ENCODE data around the gene LCE2D.
A peak's percentile ranks its signal among the peaks of the same experiment; 100 is the strongest.
"Not testable (repeated sequence)": the region's sequence is repeated elsewhere in the genome, so short reads cannot be mapped to it uniquely, and the experiment has no call there.

The LCE2D gene, protein sequence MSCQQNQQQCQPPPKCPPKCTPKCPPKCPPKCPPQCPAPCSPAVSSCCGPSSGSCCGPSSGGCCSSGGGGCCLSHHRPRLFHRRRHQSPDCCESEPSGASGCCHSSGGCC

DNA sequence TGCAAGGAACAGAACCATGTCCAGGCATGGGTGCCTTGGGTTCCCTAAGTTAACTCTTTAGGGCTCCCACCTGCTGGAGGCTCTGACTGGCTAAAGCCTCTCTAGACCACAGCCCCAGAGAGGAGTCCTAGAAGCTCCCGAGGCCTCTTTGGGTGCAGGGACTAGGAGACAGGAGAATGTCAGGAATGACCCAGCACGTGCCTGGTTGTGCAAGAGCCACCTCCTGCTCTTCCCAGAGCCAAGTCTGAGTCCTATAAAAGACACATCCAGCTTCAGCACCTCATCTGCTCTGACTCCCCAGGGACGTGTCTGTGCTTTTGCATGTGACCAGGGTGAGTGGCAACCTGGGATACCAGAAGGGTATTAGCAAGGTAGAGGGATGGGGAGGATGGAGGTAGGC lies at the start of gene LCE2D:
Gene LCE2D, plus strand, starts transcription at position 283 of the 400 bp plus-strand sequence. CDS start 726 bp downstream, outside the sequence.
- no peak for DNase-seq (ENCODE audit: low spot score)

DNA sequence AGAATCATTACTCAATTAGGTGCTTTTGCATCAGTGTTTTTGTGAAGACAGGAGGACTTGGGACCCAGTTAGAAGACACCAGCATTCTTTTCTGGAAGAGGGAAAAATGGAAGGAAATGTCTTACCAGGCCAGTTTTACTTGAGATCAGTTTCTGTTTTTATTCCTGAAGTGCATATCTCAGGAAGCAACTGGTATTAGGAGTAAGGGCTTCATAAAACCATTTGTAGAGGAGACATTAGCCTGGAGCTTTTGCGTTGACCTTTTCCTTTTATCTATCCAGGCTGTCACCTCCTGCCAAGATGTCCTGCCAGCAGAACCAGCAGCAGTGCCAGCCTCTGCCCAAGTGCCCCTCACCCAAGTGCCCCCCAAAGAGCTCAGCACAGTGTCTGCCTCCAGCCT lies 49.7 kb upstream of the LCE2D start, which contains the start of gene LCE3B:
Gene LCE3B, plus strand, starts transcription at position 301 of the 400 bp plus-strand sequence. Its CDS starts 0 bp downstream, at position 301.
- DNase-seq (ENCODE audit: low spot score) = no peak

DNA sequence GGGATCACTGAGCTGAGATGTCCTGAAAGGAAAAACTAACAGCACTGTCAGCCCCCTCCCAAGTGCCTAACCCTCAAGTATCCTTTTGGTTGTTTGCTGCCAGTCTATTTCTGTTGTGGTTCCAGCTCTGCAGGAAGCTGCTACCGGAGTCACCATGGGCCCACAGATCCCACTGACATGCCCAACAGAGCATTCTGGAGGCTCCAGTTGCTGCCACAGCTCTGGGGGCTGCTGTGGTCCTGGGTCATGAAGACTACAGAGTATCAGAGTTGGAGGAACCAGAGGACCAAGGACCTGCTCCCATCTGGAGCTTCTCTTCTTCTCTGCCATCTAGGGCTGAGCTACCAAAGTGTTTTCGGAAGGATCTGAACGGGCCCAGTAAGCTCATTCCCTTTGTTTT lies 41.2 kb upstream of the LCE2D start:
- DNase-seq (ENCODE audit: low spot score) = no peak

DNA sequence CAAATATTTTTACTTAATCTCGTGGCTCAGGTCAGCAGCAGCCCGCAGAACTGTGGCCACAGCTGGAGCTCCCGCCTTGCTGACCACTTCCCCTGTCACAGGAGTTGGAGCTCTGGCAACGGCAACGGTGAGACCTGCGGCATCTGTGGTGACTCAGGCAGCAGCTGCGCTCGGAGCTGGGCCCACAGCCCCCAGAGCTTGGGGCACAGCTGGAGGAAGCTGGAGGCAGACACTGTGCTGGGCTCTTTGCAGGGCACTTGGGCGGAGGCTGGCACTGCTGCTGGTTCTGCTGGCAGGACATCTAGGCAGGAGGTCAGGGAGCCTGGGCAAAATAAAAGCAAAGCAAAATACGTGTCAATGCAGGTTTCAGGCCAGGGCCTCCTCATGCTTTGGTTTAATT lies 40.4 kb upstream of the LCE2D start, which contains the start of gene LCE3A:
Gene LCE3A, minus strand, starts transcription at position 301 of the 400 bp plus-strand sequence. Its CDS starts 0 bp downstream, at position 301.
- DNase-seq (ENCODE audit: low spot score) = no peak

DNA sequence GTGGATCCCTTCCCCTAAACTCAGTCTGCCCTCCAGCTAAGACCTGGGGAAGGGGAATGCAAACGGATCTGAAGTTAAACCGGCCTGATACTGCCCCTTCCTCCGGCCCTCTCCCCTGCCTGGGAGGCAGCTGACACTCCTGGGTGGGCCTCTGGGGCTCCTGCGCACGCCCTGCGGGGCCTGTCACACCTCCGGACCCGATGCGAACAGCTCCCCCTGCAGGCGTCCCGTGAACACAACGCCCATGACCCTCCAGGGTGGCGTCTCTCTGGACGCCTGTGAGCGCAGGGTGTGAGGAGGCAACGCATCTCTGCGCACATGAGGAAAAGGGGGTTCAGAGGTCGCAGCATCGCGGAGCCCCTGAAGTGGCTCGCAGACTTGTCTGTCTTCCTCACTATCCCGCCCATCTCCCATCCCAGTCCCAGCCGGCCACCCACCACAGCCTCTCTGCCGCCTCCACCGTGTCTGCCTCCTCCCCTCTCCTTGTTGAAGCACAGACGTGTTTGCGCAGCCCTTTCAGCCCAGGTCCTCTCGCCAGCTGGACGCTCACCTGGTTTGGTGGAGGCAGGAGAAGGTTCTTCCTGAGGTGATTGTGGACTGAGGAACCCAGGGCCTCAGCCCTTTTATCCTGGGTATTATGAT lies 39.9 kb upstream of the LCE2D start:
- no peak for DNase-seq (ENCODE audit: low spot score)

DNA sequence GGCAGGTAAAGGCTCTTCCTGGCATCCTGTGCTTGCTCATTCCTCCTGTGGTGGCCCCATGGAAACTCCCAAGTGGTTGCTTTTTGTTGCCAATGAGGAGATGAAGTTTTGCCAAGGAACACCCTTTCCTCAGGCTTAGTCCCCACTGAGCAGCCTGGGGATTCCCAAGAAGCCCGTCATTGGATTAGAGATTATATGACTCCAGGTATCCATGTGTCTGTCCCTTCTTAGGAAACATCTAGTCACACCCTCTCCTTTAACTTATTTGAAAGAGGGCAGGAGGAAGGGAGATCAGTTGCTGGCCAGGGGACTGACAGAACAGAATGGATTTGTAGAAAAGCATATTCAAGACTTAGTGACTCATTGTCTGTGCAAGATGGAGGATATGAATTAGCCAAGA lies 36.4 kb upstream of the LCE2D start:
- no peak for DNase-seq (ENCODE audit: low spot score)

DNA sequence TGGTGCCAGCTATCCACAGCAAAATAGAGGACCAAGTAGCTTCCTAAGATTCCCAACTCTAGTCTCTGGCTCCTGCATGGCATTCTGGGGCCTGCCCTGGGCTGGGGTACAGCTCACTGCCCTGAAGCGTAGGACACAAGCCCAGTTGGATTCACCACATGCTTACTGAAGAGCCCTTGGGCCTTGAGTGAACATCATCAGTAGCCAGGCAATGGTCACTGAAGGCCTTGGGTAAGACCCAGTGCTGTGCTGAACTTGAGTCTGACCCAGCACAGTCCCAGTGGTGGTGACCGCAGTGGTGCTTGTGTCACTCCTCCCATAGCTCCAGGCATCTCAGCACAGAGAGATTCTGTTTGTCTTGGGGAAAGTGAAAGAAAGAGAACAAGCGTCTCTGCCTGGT lies 32.6 kb upstream of the LCE2D start:
- DNase-seq (ENCODE audit: low spot score) = no peak

DNA sequence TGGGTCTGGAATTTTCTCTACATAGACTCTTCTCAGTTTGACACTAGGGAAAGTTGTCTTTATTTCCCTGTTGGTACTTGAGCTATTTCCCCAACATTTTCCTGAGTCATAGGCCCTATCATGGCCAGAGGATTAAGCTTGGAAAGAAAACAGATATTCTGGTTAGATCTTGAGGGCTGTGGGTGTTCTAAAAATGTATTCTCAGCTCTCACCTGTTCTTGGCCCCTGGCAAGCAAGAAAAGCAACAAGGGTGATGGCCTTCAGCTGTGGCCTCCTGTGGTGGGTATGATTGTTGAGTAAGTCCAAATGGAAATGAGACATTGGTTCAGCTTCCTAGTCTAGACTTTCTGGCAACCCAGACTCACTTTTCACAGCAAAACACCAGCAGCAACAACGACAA lies 22.8 kb upstream of the LCE2D start:
- DNase-seq (ENCODE audit: low spot score) = no peak

DNA sequence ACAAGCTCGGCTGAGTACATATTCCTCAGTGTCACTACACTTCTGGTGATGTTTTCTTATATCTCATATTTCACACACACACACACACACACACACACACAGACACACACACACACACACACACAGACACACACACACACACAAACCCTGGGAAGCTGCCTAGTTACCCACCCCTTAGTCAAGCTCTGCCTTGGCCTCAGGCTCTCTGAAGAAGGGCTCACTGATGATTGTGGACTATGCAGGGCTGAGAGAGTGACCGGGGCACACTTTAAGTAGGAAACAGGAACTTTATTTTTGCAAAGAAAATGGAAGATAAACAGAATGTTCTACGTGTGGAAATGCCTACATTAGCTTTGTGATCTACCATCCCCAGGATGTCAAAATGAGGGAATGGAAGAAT lies 19.2 kb upstream of the LCE2D start:
- DNase-seq (ENCODE audit: low spot score) = no peak

DNA sequence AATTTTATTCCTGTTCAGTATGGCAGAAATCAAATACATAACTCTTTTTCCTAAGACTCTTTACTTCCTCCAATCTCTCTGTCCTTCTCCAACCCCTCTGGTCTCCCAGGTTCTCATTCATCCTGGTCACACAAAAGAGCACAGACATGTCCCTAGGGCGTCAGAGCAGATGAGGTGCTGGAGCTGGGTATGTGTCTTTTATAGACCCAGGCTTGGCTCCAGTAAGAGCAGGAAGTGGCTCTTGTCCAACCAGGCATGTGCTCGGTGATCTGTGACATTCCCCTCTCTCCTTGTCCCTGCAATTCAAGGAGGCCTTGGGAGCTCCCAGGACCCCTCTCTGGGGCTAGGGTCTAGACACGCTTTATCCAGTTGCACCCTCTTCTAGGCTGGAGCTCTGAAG lies 18.0 kb upstream of the LCE2D start:
- DNase-seq (ENCODE audit: low spot score) = no peak

DNA sequence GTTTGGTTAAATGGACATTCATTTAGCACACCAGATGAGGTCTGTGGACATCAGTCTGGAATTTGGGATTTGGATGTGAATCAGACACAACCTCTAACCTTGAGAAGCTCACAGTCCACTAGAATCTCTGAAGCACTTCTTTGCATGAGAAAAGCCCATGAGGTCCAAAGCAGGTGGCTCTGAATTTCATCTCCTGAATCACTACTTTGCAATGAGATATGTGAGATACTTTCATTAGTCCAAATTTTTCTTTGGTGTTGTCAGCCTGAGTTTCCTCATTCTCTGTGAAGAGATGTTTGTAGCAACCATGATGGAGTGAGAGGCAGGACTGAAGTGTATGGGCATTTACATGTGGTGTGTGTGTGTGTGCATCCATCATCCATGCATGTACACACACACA lies 16.5 kb upstream of the LCE2D start:
- no peak for DNase-seq (ENCODE audit: low spot score)

DNA sequence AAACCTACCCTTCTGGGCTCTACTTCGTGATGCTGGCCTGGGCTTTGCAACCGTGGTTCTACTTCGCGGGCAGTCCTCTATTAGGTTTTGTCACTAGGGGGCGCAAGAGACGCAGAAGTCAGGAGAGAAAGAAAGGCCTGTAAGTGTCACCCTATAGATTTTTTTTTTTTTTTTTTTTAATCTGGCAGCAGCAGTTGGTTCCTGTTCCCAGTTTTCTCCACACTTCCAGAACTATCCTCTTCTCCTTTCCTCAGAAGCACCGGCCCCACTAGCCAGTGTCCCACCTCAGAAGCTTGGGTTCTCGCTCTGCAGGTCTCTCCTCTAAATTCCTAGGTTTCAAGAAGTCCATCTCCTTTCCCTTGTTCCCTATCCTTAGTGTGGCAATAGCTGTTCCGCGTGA lies 9.1 kb upstream of the LCE2D start:
- peak; percentile 54 for DNase-seq (ENCODE audit: low spot score)

DNA sequence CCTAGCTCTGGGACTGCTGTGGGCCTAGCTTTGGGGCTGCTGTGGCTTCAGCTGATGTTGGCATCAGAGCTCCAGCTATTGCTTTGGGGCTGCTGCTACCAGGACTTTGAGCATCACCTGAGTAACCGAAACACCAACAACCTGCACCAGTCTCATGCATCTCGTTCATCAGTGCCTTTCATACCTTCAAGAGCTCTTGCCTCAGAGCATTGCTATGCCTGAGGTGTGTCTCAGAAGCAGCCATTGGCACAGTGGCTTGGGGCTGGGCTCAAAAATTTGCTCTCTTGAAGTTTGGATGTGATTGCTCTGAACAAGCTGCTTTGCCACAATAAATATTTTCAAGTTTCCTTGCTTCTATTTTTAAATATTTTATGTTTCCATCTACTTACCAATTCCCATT lies 6.7 kb upstream of the LCE2D start:
- DNase-seq (ENCODE audit: low spot score) = no peak

DNA sequence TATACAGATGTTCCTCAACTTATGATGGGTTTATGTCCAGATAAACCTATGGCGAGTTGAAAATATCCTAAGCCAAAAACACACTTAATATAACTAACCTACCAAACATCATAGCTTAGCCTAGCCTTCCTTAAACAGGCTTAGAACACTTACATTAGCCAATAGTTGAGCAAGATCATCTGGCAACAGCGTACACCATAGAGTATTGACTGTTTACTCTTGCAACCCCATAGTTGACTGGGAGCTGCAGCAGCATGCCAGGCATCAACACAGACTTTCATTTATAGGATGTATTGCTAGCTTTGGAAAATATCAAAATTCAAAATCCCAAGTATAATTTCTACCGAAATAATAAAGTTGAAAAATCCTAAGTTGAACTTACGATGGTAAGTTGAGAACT lies 5.5 kb upstream of the LCE2D start:
- no peak for DNase-seq (ENCODE audit: low spot score)

DNA sequence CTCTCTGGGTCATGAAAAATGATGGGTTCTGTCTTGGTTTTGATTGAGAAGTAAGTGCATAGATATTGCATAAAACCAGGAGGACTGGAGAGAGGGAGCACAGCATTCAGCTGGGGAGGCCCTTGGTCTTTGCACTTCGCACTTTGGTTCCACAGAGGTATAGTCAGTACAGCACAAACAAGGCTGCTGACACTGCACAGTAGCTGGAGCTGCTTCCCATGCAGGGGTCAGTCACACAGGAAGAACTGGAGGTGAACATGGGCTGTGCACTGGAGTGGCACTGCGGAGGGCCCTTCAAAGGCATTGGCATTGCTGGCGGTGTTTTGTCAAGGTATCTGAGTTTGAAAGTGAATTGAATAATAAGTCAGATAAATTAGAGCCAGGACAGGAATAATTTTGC lies 4.5 kb upstream of the LCE2D start:
- DNase-seq (ENCODE audit: low spot score) = no peak

DNA sequence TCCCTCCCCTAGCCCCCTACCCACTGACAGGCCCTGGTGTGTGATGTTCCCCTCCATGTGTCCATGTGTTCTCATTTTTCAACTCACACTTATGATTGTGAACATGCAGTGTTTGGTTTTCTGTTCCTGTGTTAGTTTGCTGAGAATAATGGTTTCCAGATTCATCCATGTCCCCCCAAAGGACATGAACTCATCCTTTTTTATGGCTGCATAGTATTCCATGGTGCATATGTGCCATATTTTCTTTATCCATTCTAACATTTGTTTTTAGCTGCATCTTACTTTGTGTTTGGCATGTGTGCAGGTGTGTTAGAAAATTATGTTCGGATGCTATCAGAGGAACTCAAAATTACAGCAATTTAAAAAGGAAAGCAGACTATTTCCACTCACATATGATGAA lies 3.0 kb downstream of the LCE2D start:
- DNase-seq (ENCODE audit: low spot score) = not testable (repeated sequence)

DNA sequence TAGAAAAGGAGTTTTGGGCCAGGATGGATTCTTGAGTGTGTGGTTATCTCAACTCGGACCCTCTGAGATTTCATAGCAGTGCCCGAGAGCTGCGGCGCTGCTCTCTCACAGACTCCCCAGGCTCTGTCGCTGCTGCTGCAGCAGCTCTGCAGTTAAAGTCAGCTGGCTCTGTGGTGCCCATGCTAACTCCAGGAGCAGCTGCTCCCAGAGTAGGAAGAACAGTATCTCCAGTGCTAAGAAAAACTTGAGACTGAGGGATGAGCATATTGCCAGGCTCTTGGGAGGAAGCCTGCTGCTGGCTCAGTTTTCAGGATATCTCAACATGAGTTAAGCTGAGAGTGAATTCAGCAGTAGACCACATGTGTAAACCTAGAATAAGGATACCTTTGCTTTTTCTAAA lies 4.5 kb downstream of the LCE2D start:
- peak; percentile 11 for DNase-seq (ENCODE audit: low spot score)

DNA sequence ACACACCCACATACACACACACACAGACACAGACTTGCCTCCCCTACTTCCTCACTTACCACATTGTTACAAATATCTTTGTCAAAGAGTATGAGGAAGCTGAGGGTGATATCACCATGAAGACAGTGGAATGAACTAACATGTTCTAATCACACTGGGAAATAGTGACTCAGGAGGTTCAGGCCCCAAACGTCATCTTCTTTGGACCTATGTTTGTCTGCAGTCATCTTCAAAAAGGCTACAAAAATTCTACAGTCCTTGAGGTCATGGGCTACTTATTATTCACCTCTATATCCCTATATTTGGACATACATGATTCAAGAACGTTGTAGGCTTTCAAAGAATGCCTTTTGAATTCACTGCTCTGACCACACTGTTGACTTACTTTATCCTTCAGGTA lies 9.8 kb downstream of the LCE2D start:
- DNase-seq (ENCODE audit: low spot score) = no peak

DNA sequence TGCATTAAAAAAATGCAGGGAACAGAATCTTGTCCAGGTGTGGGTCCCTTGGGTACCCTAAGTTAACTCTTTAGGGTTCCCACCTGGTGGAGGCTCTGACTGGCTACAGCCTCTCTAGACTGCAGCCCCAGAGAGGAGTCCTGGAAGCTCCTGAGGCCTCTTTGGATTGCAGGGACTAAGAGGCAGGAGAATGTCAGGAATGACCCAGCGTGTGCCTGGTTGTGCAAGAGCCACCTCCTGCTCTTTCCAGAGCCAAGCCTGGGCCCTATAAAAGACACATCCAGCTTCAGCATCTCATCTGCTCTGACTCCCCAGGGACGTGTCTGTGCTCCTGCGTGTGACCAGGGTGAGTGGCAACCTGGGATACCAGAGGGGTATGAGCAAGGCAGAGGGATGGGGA lies 11.8 kb downstream of the LCE2D start, which contains the start of gene LCE2C:
Gene LCE2C, plus strand, starts transcription at position 297 of the 400 bp plus-strand sequence. CDS start 737 bp downstream, outside the sequence.
- not testable (repeated sequence) for DNase-seq (ENCODE audit: low spot score)

DNA sequence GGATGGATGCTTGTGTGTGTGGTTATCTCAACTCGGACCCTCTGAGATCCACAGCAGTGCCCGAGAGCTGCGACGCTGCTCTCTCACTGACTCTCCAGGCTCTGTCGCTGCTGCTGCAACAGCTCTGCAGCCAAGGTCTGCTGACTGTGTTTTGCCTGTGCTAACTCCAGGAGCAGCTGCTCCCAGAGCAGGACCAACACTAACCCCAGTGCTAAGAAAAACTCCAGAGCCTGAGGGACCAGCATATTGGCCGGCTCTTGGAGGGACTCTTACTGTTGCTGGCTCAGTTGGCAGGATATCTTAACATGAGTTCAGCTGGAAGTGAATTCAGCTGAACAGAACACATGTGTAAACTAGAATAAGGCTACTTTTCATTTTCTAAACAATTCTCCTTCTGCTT lies 16.3 kb downstream of the LCE2D start:
- DNase-seq (ENCODE audit: low spot score) = no peak

DNA sequence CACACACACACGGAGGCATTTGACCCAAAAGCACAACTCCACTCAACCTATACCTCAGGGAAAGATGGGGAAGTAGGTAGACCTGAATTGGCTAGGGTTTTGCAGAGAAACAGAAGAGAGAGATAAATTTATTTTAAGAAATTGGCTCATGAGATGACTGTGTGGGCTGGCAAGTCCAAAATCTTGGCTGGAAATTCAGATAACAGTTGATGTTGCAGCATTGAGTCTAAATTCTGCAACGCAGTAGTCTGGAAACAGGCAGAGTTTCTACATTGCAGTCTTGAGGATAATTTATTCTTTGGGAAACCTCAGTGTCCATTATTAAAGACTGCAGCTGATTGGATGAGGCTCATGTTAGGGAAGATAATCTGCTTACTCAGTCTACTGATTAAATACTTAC lies 18.4 kb downstream of the LCE2D start:
- DNase-seq (ENCODE audit: low spot score) = no peak

DNA sequence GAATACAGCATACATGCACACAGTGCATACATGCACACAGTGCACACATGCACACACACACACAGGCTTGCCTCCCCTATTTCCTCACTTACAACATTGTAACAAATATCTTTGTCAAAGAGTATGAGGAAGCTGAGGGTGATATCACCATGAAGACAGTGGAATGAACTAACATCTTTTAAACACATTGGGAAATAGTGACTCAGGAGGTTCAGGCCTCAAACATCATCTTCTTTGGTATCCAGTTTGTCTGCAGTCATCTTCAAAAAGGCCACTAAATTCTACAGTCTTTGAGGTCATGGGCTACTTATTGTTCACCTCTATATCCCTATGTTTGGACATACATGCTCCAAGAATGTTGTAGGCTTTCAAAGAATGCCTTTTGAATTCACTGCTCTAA lies 20.7 kb downstream of the LCE2D start:
- no peak for DNase-seq (ENCODE audit: low spot score)

DNA sequence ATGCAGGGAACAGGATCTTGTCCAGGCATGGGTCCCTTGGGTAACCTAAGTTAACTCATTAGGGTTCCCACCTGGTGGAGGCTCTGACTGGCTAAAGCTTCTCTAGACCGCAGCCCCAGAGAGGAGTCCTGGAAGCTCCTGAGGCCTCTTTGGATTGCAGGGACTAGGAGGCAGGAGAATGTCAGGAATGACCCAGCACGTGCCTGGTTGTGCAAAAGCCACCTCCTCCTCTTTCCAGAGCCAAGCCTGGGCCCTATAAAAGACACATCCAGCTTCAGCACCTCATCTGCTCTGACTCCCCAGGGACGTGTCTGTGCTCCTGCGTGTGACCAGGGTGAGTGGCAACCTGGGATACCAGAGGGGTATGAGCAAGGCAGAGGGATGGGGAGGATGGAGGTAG lies 22.6 kb downstream of the LCE2D start, which contains the start of gene LCE2B:
Gene LCE2B, plus strand, starts transcription at position 301 of the 400 bp plus-strand sequence. CDS start 721 bp downstream, outside the sequence.
- not testable (repeated sequence) for DNase-seq (ENCODE audit: low spot score)

Measured in pons (tissue), 1 donor.